Measurements from ENCODE around the gene CEACAM18.

DNA sequence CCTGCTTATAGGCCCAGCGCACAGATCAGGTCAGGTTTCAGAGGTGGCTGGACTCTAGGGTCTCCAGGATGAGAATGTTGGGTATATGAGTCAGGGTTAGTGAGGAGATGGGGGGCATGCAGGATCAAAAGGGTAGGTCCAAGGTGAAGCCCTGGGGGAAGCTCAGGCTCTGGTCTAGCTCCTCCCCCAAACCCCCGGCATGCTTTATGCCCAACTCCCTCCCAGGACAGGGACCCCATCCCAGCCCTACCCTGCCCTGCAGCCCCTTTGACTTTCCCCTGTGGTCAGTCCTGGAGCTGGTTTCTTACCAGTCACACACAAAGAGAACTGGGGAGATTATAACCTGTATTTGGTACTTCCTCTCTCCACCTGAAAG, 9.8 kb upstream of the CEACAM18 start:
- TF ChIP-seq, protein P1, sequence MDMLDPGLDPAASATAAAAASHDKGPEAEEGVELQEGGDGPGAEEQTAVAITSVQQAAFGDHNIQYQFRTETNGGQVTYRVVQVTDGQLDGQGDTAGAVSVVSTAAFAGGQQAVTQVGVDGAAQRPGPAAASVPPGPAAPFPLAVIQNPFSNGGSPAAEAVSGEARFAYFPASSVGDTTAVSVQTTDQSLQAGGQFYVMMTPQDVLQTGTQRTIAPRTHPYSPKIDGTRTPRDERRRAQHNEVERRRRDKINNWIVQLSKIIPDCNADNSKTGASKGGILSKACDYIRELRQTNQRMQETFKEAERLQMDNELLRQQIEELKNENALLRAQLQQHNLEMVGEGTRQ (IDR thresholded peaks at IDR 0.05) = no peak
- TF ChIP-seq, protein P2, sequence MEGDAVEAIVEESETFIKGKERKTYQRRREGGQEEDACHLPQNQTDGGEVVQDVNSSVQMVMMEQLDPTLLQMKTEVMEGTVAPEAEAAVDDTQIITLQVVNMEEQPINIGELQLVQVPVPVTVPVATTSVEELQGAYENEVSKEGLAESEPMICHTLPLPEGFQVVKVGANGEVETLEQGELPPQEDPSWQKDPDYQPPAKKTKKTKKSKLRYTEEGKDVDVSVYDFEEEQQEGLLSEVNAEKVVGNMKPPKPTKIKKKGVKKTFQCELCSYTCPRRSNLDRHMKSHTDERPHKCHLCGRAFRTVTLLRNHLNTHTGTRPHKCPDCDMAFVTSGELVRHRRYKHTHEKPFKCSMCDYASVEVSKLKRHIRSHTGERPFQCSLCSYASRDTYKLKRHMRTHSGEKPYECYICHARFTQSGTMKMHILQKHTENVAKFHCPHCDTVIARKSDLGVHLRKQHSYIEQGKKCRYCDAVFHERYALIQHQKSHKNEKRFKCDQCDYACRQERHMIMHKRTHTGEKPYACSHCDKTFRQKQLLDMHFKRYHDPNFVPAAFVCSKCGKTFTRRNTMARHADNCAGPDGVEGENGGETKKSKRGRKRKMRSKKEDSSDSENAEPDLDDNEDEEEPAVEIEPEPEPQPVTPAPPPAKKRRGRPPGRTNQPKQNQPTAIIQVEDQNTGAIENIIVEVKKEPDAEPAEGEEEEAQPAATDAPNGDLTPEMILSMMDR (IDR thresholded peaks at IDR 0.05) = no peak
- TF ChIP-seq CHD4 (IDR thresholded peaks at IDR 0.05; ENCODE audit: borderline replicate concordance) = no peak
- TF ChIP-seq POLR2A (IDR thresholded peaks at IDR 0.05; ENCODE audit: low read length) = no peak
